Colon (tissue), 2 donors: ENCODE results near the gene HYOU1.
"Not testable (repeated sequence)": the region's sequence is repeated elsewhere in the genome, so short reads cannot be mapped to it uniquely, and the experiment has no call there.

ENCODE experiments used
- FAIRE-seq: peaks from 2 replicates; lab custom pipeline; 2012; peaks lifted over from hg19 to GRCh38; lab: Jason Lieb, UNC
- donor health status: control.
- donor health status: control.

Gene HYOU1

GRCh38 chr11:119018074-119018938, 38.7 kb downstream of the HYOU1 start, which contains the start of the genes RPS25 and TRAPPC4:
Gene RPS25, minus strand, starts transcription at chr11:119018343. Its CDS starts 59 bp downstream, at chr11:119018284.
Gene TRAPPC4, plus strand, starts transcription at chr11:119018766. Its CDS starts 30 bp downstream, at chr11:119018796.
- FAIRE-seq: no peak

GRCh38 chr11:119017377-119017776, 39.6 kb downstream of the HYOU1 start:
- not testable (repeated sequence) for FAIRE-seq

- no peak for FAIRE-seq
These were observed 40.6 kb downstream of the HYOU1 start for GRCh38 chr11:119016216-119017009.

GRCh38 chr11:119015054-119015611, 41.9 kb downstream of the HYOU1 start:
- no peak for FAIRE-seq

- no peak for FAIRE-seq
These were observed 42.6 kb downstream of the HYOU1 start for GRCh38 chr11:119014209-119014924.

- no peak for FAIRE-seq
These were observed 44.3 kb downstream of the HYOU1 start for GRCh38 chr11:119012629-119013170.

- no peak for FAIRE-seq
These were observed 45.4 kb downstream of the HYOU1 start for GRCh38 chr11:119011476-119012053.

- no peak for FAIRE-seq
These were observed 50.3 kb downstream of the HYOU1 start for GRCh38 chr11:119006656-119007055.

- FAIRE-seq: no peak
These were observed 56.1 kb downstream of the HYOU1 start for GRCh38 chr11:119000906-119001305.

- FAIRE-seq: no peak
These were observed 58.2 kb downstream of the HYOU1 start for GRCh38 chr11:118998822-118999221.

GRCh38 chr11:118998388-118998717, 58.7 kb downstream of the HYOU1 start:
- FAIRE-seq: no peak

- no peak for FAIRE-seq
These were observed 59.2 kb downstream of the HYOU1 start, which contains the start of gene CENATAC for GRCh38 chr11:118997627-118998387. Gene CENATAC, plus strand, starts transcription at chr11:118998138. Its CDS starts 60 bp downstream, at chr11:118998198.

GRCh38 chr11:118996926-118997626, 59.9 kb downstream of the HYOU1 start:
- FAIRE-seq: no peak
